A549 (cell line): ENCODE results near the gene SYNPR. TPM values are rescaled to one million over a fixed set of nuclear protein-coding genes. Genes with fewer than 3 reads are reported as not detected.

ENCODE experiments used
- ATAC-seq, 2 experiments: fragments of 200-7000 bp in 1 of 2; fragments of >200 bp in 1 of 2; cut with Nextera tagmentation in 1 of 2; cut with Tn5 transposase in 1 of 2; 3 replicates each; pipeline versions ENCODE4 v1.8.0 to v1.9.1; 2018 to 2020; ENCODE audit warnings: mild to moderate bottlenecking in 1 of 2, moderate library complexity in 1 of 2
- CTCF ChIA-PET: fragments of 300-600 bp; sonication (Branson Sonifier 250); formaldehyde crosslinking; extraction: SDS; loops from one replicate; lab custom pipeline; 2021; ENCODE audit warnings: antibody characterized with exemption, inconsistent platforms; lab: Yijun Ruan, JAX
- POLR2A ChIA-PET: fragments of 350-600 bp; formaldehyde crosslinking; extraction: SDS; loops from one replicate; lab custom pipeline; 2021; ENCODE audit warnings: antibody characterized with exemption, inconsistent platforms; lab: Yijun Ruan, JAX
- DNase-seq, 2 experiments: peaks; one replicate each; pipeline versions ENCODE4 v3.0.0 to v3.0.0-alpha.2; 2011 to 2016; ENCODE audit warnings: low read depth in 1 of 2, low spot score in 1 of 2
- FAIRE-seq: peaks from 2 replicates; lab custom pipeline; 2011; peaks lifted over from hg19 to GRCh38; lab: Jason Lieb, UNC
- H3K27ac ChIP-seq, 2 experiments: fragments of >200 bp; sonication (Bioruptor Twin); formaldehyde crosslinking; 3 replicates each; pipeline ENCODE4 v1.5.1; 2016 to 2017
- H3K4me1 ChIP-seq: fragments of >200 bp; sonication (Bioruptor Twin); formaldehyde crosslinking; 3 replicates; pipeline ENCODE4 v1.6.1; 2016
- H3K4me2 ChIP-seq: fragments of >200 bp; sonication (Bioruptor Twin); formaldehyde crosslinking; 3 replicates; pipeline ENCODE4 v1.6.1; 2016
- H3K4me3 ChIP-seq: fragments of >200 bp; sonication (Bioruptor Twin); formaldehyde crosslinking; 3 replicates; pipeline ENCODE4 v1.5.1; 2016
- H3K9me3 ChIP-seq: fragments of >200 bp; sonication (Bioruptor Twin); formaldehyde crosslinking; 3 replicates; pipeline ENCODE4 v1.6.1; 2016
- BCL3 ChIP-seq: fragments of >200 bp; sonication (Bioruptor Twin); formaldehyde crosslinking; IDR thresholded peaks from 3 replicates; pipeline ENCODE4 v1.6.1; 2016
- CBX2 ChIP-seq: fragments of 200-600 bp; sonication (generic); IDR thresholded peaks from 2 replicates; pipeline ENCODE4 v1.6.1; 2016; ENCODE audit warnings: low read depth, mild to moderate bottlenecking, borderline replicate concordance
- CHD2 ChIP-seq: fragments of 150-350 bp; IDR thresholded peaks from 2 replicates; pipeline ENCODE4 v1.6.1; 2014; ENCODE audit warnings: low read length; ENCODE audit not compliant: partially characterized antibody
- EHF ChIP-seq: fragments of 250-450 bp; sonication (Bioruptor Pico); IDR thresholded peaks from 2 replicates; pipeline ENCODE4 v1.5.0; 2020; ENCODE audit warnings: mild to moderate bottlenecking
- EP300 ChIP-seq, 2 experiments: fragments of >200 bp; sonication (Bioruptor Twin); formaldehyde crosslinking; IDR thresholded peaks; 2 replicates in 1 of 2; 3 replicates in 1 of 2; pipeline ENCODE4 v1.6.1; 2016 to 2017
- ESRRA ChIP-seq: fragments of 150-350 bp; IDR thresholded peaks from 2 replicates; pipeline ENCODE4 v1.6.1; 2014; ENCODE audit warnings: mild to moderate bottlenecking, low read length, borderline replicate concordance
- FOSL2 ChIP-seq, 2 experiments: fragments of 450-650 bp in 1 of 2; fragments of >200 bp in 1 of 2; sonication (Bioruptor Twin) in 1 of 2; formaldehyde crosslinking; IDR thresholded peaks; 2 replicates each; pipeline versions ENCODE4 v1.5.0 to v1.6.1; 2016 to 2020; ENCODE audit warnings: mild to moderate bottlenecking in 1 of 2, moderate library complexity in 1 of 2
- HOXB5 ChIP-seq: fragments of 250-450 bp; sonication (Bioruptor Pico); IDR thresholded peaks from 2 replicates; pipeline ENCODE4 v1.5.0; 2020; ENCODE audit warnings: mild to moderate bottlenecking, moderate library complexity
- KDM5A ChIP-seq: fragments of 200-600 bp; sonication (generic); IDR thresholded peaks from 2 replicates; pipeline ENCODE4 v1.6.1; 2016; ENCODE audit warnings: antibody characterized with exemption, mild to moderate bottlenecking
- MAFK ChIP-seq: fragments of 450-650 bp; IDR thresholded peaks from 2 replicates; pipeline ENCODE4 v1.6.1; 2014; ENCODE audit not compliant: partially characterized antibody
- MAX ChIP-seq: IDR thresholded peaks from 2 replicates; pipeline ENCODE4 v1.6.1; 2012
- NPAS2 ChIP-seq: fragments of 250-450 bp; sonication (Bioruptor Pico); IDR thresholded peaks from 2 replicates; pipeline ENCODE4 v1.8.0; 2022; ENCODE audit warnings: mild to moderate bottlenecking, moderate library complexity, borderline replicate concordance
- PBX3 ChIP-seq: IDR thresholded peaks from 2 replicates; pipeline ENCODE4 v1.6.1; 2012
- RAD21 ChIP-seq, 2 experiments: fragments of >200 bp in 1 of 2; sonication (Bioruptor Twin) in 1 of 2; formaldehyde crosslinking in 1 of 2; IDR thresholded peaks in 1 of 2; conservative IDR thresholded peaks in 1 of 2; 2 replicates in 1 of 2; 3 replicates in 1 of 2; pipeline ENCODE4 v1.6.1; 2012 to 2018; ENCODE audit warnings: inconsistent platforms in 1 of 2
- RFX5 ChIP-seq: fragments of 450-650 bp; IDR thresholded peaks from 2 replicates; pipeline ENCODE4 v1.7.1; 2014; ENCODE audit warnings: antibody characterized with exemption, mild to moderate bottlenecking, moderate library complexity
- SREBF2 ChIP-seq: fragments of 450-650 bp; IDR thresholded peaks from 2 replicates; pipeline ENCODE4 v1.6.1; 2014; ENCODE audit warnings: mild to moderate bottlenecking, moderate library complexity
- TP53 ChIP-seq: fragments of 250-450 bp; sonication (Bioruptor Pico); IDR thresholded peaks from 2 replicates; pipeline ENCODE4 v1.5.0; 2021; ENCODE audit warnings: mild to moderate bottlenecking, moderate library complexity
- ZNF302 ChIP-seq: fragments of 250-450 bp; sonication (Bioruptor Pico); IDR thresholded peaks from 2 replicates; pipeline ENCODE4 v1.9.0; 2021; ENCODE audit warnings: inconsistent platforms, mild to moderate bottlenecking, moderate library complexity
- WGBS: methylation state at CpG from one replicate; pipeline ENCODE4 v1.1.6; 2017; ENCODE audit errors: missing lambda C conversion rate; 5-methylcytosine and 5-hydroxymethylcytosine counted together
- polyA plus RNA-seq, 4 experiments: library from polyadenylated mRNA; depleted of rRNA in 3 of 4; stranded (reverse); fragments of >200 nt; fragmentation: RNase III in 1 of 4; extraction: RNeasy Plus Mini Kit Qiagen cat#74134 plus additional on column Dnase treatment in 1 of 4; gene quantifications; 2 replicates in 3 of 4; 3 replicates in 1 of 4; pipeline ENCODE4 v1.2.3, GENCODE V29; 2011 to 2017
- TF ChIP-seq, protein P1 (sequence below): IDR thresholded peaks from 2 replicates; pipeline ENCODE4 v1.6.1; 2012; ENCODE audit warnings: low read depth, borderline replicate concordance

Gene SYNPR
- polyA plus RNA-seq, 2 of the 4 experiments (the other 2 are of a cell fraction): not detected

GRCh38 chr3:63304421-63304820, 26.3 kb downstream of the SYNPR start:
- no peak overlapping the region for H3K27ac ChIP-seq
- no peak for DNase-seq
- no peak for FAIRE-seq
- TF ChIP-seq ESRRA (no peak), HOXB5 (CRISPR knock-in tag) (no peak), EHF (CRISPR knock-in tag) (no peak), SREBF2 (no peak)
- no peak overlapping the region for H3K4me3 ChIP-seq
- POLR2A ChIA-PET: no interaction called here
- ATAC-seq: no peak
- CTCF ChIA-PET: no interaction called here
- no peak overlapping the region for H3K4me2 ChIP-seq
- H3K9me3 ChIP-seq: no peaks in the 10 kb centered on the region
- H3K4me1 ChIP-seq: no peaks in the 10 kb centered on the region

- Histone ChIP-seq H3K4me2 (no peak overlapping the region), H3K4me1 (no peaks in the 10 kb centered on the region), H3K9me3 (no peaks in the 10 kb centered on the region), H3K4me3 (no peak overlapping the region), H3K27ac (no peak overlapping the region)
- FAIRE-seq: no peak
- 58% methylated on average over 3 of the region's 3 CpGs for WGBS
- POLR2A ChIA-PET: no interaction called here
- CTCF ChIA-PET: no interaction called here
- DNase-seq: no peak
- no peak for ATAC-seq
- TF ChIP-seq KDM5A (no peak), RAD21 (conservative IDR thresholded peaks at IDR 0.05 in 1 of 2, IDR thresholded peaks at IDR 0.05 in 1 of 2) (no peak), FOSL2 (IDR thresholded peaks at IDR 0.05) (no peak), FOSL2 (CRISPR knock-in tag; IDR thresholded peaks at IDR 0.05) (no peak), EP300 (IDR thresholded peaks at IDR 0.05) (no peak)
Measured at GRCh38 chr3:63308072-63308471, 30.0 kb downstream of the SYNPR start.

DNA sequence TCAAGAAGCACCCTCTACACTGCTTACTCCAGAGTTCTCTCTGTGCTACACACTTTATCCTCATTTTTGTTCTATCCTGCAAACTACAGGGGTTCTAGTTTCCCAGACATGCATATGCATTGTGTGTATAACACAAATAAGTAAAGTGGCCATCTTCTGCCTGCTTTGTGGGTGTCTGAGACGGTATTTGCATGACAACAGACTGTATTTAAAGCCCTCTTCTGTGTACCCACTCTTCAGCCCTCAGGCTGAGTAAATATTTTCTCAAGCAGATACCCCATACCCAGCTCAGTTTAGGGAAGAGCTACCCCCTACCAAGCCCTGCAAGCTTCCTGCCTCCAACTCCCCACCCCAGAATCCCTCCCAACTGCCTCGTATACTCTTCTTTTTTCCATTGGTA, 31.7 kb downstream of the SYNPR start:
- no peak for FAIRE-seq
- no peak overlapping the region for H3K27ac ChIP-seq
- no peak overlapping the region for H3K4me2 ChIP-seq
- no peak for ATAC-seq
- no peaks in the 10 kb centered on the region for H3K4me1 ChIP-seq
- ChIA-PET CTCF (no interaction called here), POLR2A (no interaction called here)
- TF ChIP-seq MAX: no peak
- TF ChIP-seq PBX3: no peak
- TF ChIP-seq EHF (CRISPR knock-in tag): no peak
- TF ChIP-seq HOXB5 (CRISPR knock-in tag): no peak
- TF ChIP-seq RFX5: no peak
- TF ChIP-seq NPAS2 (CRISPR knock-in tag): no peak
- TF ChIP-seq ZNF302 (CRISPR knock-in tag): no peak
- no peak for TF ChIP-seq CHD2
- no peak for TF ChIP-seq TP53 (CRISPR knock-in tag)
- TF ChIP-seq, protein P1, sequence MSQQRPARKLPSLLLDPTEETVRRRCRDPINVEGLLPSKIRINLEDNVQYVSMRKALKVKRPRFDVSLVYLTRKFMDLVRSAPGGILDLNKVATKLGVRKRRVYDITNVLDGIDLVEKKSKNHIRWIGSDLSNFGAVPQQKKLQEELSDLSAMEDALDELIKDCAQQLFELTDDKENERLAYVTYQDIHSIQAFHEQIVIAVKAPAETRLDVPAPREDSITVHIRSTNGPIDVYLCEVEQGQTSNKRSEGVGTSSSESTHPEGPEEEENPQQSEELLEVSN: no peak
- TF ChIP-seq BCL3: no peak
- no peak for TF ChIP-seq CBX2
- no peak overlapping the region for H3K4me3 ChIP-seq
- 0% methylated on average over 2 of the region's 2 CpGs for WGBS
- H3K9me3 ChIP-seq: no peaks in the 10 kb centered on the region
- no peak for DNase-seq

GRCh38 chr3:63323766-63324165, 45.7 kb downstream of the SYNPR start:
- H3K4me1 ChIP-seq: no peaks in the 10 kb centered on the region
- ATAC-seq (no peak), FAIRE-seq (no peak), DNase-seq (no peak)
- TF ChIP-seq MAFK: peak; percentile 55
- TF ChIP-seq SREBF2: no peak
- ChIA-PET CTCF (no interaction called here), POLR2A (no interaction called here)
- no peaks in the 10 kb centered on the region for H3K9me3 ChIP-seq
- no peak overlapping the region for H3K27ac ChIP-seq
- no peak overlapping the region for H3K4me2 ChIP-seq
- H3K4me3 ChIP-seq: no peak overlapping the region
